ENCODE data around the gene IGSF21.

- TF ChIP-seq CTCF (IDR thresholded peaks at IDR 0.05) = no peak
- TF ChIP-seq POLR2AphosphoS5 (IDR thresholded peaks at IDR 0.05) = no peak
- TF ChIP-seq POLR2A (IDR thresholded peaks at IDR 0.05) = no peak
These were observed 18.1 kb upstream of the IGSF21 start for GRCh38 chr1:18089488-18089887.

All from prostate gland (tissue), 2 donors.